ENCODE measurements around the gene PHLPP2.

DNA sequence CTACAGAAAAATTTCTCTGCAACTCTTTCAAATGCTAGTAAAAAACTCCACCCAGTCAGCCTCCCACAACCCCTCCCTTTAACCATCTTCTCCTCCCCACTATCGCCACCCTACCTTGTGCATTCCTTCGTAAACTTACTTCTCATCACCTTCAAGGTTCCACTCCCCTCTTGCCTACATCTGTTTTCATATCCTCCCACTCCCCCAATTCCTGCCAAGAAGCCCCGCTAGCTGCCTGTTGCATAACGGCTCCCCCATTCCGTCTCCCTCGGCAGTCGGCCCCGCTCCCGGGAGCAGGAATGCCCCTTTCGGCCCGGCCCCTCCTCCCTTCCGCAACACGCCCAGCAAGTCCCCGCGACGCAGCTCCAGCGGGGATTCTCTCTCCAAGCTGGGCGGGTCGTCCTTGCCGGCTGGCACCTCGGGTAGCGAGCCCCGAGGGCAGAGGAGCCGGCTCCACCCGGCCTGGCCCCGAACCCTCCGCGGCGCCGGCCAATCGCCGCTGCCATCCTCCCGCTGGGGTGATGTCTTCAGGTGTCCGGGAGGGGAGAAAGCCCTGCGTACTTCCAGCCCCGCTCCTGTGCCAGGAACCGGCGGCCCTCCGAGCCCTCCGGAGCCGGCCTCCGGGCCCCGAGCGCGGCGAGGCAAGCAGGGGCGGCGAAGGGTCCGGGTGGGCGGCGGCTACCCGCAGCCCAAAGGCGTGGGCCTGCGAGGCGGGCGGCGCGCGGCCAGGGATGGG, 1.5 kb downstream of the PHLPP2 start:
- TF ChIP-seq, protein P1, sequence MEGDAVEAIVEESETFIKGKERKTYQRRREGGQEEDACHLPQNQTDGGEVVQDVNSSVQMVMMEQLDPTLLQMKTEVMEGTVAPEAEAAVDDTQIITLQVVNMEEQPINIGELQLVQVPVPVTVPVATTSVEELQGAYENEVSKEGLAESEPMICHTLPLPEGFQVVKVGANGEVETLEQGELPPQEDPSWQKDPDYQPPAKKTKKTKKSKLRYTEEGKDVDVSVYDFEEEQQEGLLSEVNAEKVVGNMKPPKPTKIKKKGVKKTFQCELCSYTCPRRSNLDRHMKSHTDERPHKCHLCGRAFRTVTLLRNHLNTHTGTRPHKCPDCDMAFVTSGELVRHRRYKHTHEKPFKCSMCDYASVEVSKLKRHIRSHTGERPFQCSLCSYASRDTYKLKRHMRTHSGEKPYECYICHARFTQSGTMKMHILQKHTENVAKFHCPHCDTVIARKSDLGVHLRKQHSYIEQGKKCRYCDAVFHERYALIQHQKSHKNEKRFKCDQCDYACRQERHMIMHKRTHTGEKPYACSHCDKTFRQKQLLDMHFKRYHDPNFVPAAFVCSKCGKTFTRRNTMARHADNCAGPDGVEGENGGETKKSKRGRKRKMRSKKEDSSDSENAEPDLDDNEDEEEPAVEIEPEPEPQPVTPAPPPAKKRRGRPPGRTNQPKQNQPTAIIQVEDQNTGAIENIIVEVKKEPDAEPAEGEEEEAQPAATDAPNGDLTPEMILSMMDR (IDR thresholded peaks at IDR 0.05), result no peak
- TF ChIP-seq POLR2A (IDR thresholded peaks at IDR 0.05), result no peak
